H9 (cell line): ENCODE results near the gene THSD7A. TPM values are rescaled to one million over a fixed set of nuclear protein-coding genes. Genes with fewer than 3 reads are reported as not detected.

Source experiments
- DNase-seq: peaks from one replicate; pipeline ENCODE4 v3.0.0-alpha.2; 2017
- H2AFZ ChIP-seq: one replicate; pipeline ENCODE4 v1.6.1; 2013; ENCODE audit warnings: mild to moderate bottlenecking, low read length, control low read depth, moderate library complexity
- H2AK5ac ChIP-seq: 2 replicates; pipeline ENCODE4 v1.6.1; 2013; ENCODE audit warnings: low read length, control low read depth, mixed read lengths; ENCODE audit not compliant: insufficient read length
- H2BK120ac ChIP-seq: one replicate; pipeline ENCODE4 v1.6.1; 2013; ENCODE audit warnings: low read depth, mild to moderate bottlenecking, low read length, control low read depth, inconsistent platforms; ENCODE audit not compliant: poor library complexity, severe bottlenecking
- H2BK12ac ChIP-seq: 2 replicates; pipeline ENCODE4 v1.6.1; 2013; ENCODE audit warnings: low read length, control low read depth, mixed read lengths, low read depth; ENCODE audit not compliant: insufficient read length
- H2BK15ac ChIP-seq: 2 replicates; pipeline ENCODE4 v1.6.1; 2013; ENCODE audit warnings: low read depth, low read length, control low read depth
- H2BK20ac ChIP-seq: one replicate; pipeline ENCODE4 v1.6.1; 2013; ENCODE audit warnings: low read depth, mild to moderate bottlenecking, low read length, control low read depth, inconsistent platforms; ENCODE audit not compliant: poor library complexity, severe bottlenecking
- H2BK5ac ChIP-seq: 2 replicates; pipeline ENCODE4 v1.6.1; 2013; ENCODE audit warnings: low read length, control low read depth, mixed read lengths; ENCODE audit not compliant: insufficient read length
- H3K14ac ChIP-seq: 2 replicates; pipeline ENCODE4 v1.6.1; 2013; ENCODE audit warnings: low read length, control low read depth; ENCODE audit not compliant: insufficient read depth
- H3K18ac ChIP-seq: 2 replicates; pipeline ENCODE4 v1.6.1; 2013; ENCODE audit warnings: low read depth, mild to moderate bottlenecking, mixed read lengths, low read length, control low read depth; ENCODE audit not compliant: insufficient read length
- H3K23ac ChIP-seq: 2 replicates; pipeline ENCODE4 v1.6.1; 2013; ENCODE audit warnings: low read length, control low read depth, mixed read lengths, low read depth; ENCODE audit not compliant: insufficient read length
- H3K23me2 ChIP-seq: 2 replicates; pipeline ENCODE4 v1.6.1; 2013; ENCODE audit warnings: low read depth, mild to moderate bottlenecking, mixed read lengths, low read length, control low read depth; ENCODE audit not compliant: insufficient read length, poor library complexity, severe bottlenecking
- H3K27ac ChIP-seq: 2 replicates; pipeline ENCODE4 v1.5.1; 2013; ENCODE audit warnings: low read length, control low read depth, mixed read lengths, low read depth; ENCODE audit not compliant: insufficient read length
- H3K27me3 ChIP-seq: 2 replicates; pipeline ENCODE4 v1.6.1; 2013; ENCODE audit warnings: low read length, control low read depth, inconsistent platforms; ENCODE audit not compliant: insufficient read depth
- H3K4ac ChIP-seq: 2 replicates; pipeline ENCODE4 v1.6.1; 2013; ENCODE audit warnings: low read depth, mild to moderate bottlenecking, control low read depth, inconsistent platforms, low read length, moderate library complexity
- H3K4me1 ChIP-seq: 2 replicates; pipeline ENCODE4 v1.6.1; 2013; ENCODE audit warnings: low read length, control low read depth, inconsistent platforms; ENCODE audit not compliant: insufficient read depth
- H3K4me2 ChIP-seq: 2 replicates; pipeline ENCODE4 v1.6.1; 2013; ENCODE audit warnings: low read length, control low read depth, mixed read lengths; ENCODE audit not compliant: insufficient read length, insufficient read depth
- H3K56ac ChIP-seq: 2 replicates; pipeline ENCODE4 v1.6.1; 2013; ENCODE audit warnings: low read depth, mild to moderate bottlenecking, mixed read lengths, low read length, control low read depth; ENCODE audit not compliant: insufficient read length
- H3K79me1 ChIP-seq: 2 replicates; pipeline ENCODE4 v1.6.1; 2013; ENCODE audit warnings: low read depth, mild to moderate bottlenecking, moderate library complexity, low read length, control low read depth, inconsistent platforms; ENCODE audit not compliant: insufficient read depth, poor library complexity, severe bottlenecking
- H3K79me2 ChIP-seq: 2 replicates; pipeline ENCODE4 v1.6.1; 2013; ENCODE audit warnings: low read length, control low read depth, inconsistent platforms; ENCODE audit not compliant: insufficient read depth
- H3K9ac ChIP-seq: 2 replicates; pipeline ENCODE4 v1.6.1; 2013; ENCODE audit warnings: low read length, control low read depth, mixed read lengths; ENCODE audit not compliant: insufficient read length; ENCODE audit errors: extremely low read depth
- H3K9me3 ChIP-seq: one replicate; pipeline ENCODE4 v1.6.1; 2013; ENCODE audit warnings: low read depth, low read length, inconsistent platforms; ENCODE audit not compliant: control insufficient read depth
- H3T11ph ChIP-seq: one replicate; pipeline ENCODE4 v1.6.1; 2013; ENCODE audit warnings: mild to moderate bottlenecking, low read length, control low read depth, inconsistent platforms
- H4K20me1 ChIP-seq: one replicate; pipeline ENCODE4 v1.6.1; 2013; ENCODE audit not compliant: control insufficient read depth, insufficient read length, insufficient read depth
- H4K5ac ChIP-seq: 2 replicates; pipeline ENCODE4 v1.6.1; 2013; ENCODE audit warnings: low read depth, mild to moderate bottlenecking, mixed read lengths, low read length, control low read depth; ENCODE audit not compliant: insufficient read length
- H4K8ac ChIP-seq: replicated peaks from 2 replicates; pipeline ENCODE4 v1.6.1; 2013; ENCODE audit warnings: low read length, control low read depth, mixed read lengths, low read depth; ENCODE audit not compliant: insufficient read length
- H4K91ac ChIP-seq: 2 replicates; pipeline ENCODE4 v1.6.1; 2013; ENCODE audit warnings: low read depth, mild to moderate bottlenecking, moderate library complexity, mixed read lengths, low read length, control low read depth; ENCODE audit not compliant: insufficient read length
- H3K27ac Mint-ChIP-seq, 3 experiments: 2 replicates in 2 of 3; 3 replicates in 1 of 3; pipeline ENCODE4 v1.8.0; 2020 to 2021; ENCODE audit warnings: mixed read lengths in 3 of 3, mild to moderate bottlenecking in 1 of 3, moderate library complexity in 1 of 3
- H3K27me3 Mint-ChIP-seq: 2 replicates; pipeline ENCODE4 v1.8.0; 2021; ENCODE audit warnings: low read depth, mild to moderate bottlenecking, moderate library complexity, mixed read lengths
- H3K36me3 Mint-ChIP-seq, 3 experiments: 2 replicates in 2 of 3; 3 replicates in 1 of 3; pipeline ENCODE4 v1.8.0; 2020 to 2021; ENCODE audit warnings: low read depth in 3 of 3, mixed read lengths in 3 of 3; ENCODE audit not compliant: insufficient read depth in 1 of 3
- H3K4me1 Mint-ChIP-seq, 2 experiments: 2 replicates each; pipeline ENCODE4 v1.8.0; 2020; ENCODE audit warnings: mixed read lengths in 2 of 2
- H3K4me3 Mint-ChIP-seq, 2 experiments: 2 replicates in 1 of 2; 3 replicates in 1 of 2; pipeline ENCODE4 v1.8.0; 2020 to 2021; ENCODE audit warnings: mild to moderate bottlenecking in 2 of 2, mixed read lengths in 2 of 2, moderate library complexity in 1 of 2
- H3K9me3 Mint-ChIP-seq, 2 experiments: 2 replicates in 1 of 2; 3 replicates in 1 of 2; pipeline ENCODE4 v1.8.0; 2020; ENCODE audit warnings: mild to moderate bottlenecking in 2 of 2, mixed read lengths in 2 of 2, moderate library complexity in 1 of 2
- CTCF ChIP-seq: fragments of 200-600 bp; sonication (generic); conservative IDR thresholded peaks from 3 replicates; pipeline ENCODE4 v1.8.0; 2021; ENCODE audit warnings: antibody characterized with exemption, mild to moderate bottlenecking
- total RNA-seq: library from RNA; stranded (reverse); gene quantifications from 2 replicates; pipeline ENCODE4 v1.2.1, GENCODE V29; 2021

Gene THSD7A
- total RNA-seq, 1 experiment from 2014 or later = 0.42 TPM

- H4K5ac ChIP-seq = no peak overlapping the region
- H2AFZ ChIP-seq = no peak overlapping the region
- no peaks in the 10 kb centered on the region for H3K79me1 ChIP-seq
- H3K27me3 Mint-ChIP-seq = peaks cover 7% of the 10 kb centered on the region
- peaks cover 6% of the 10 kb centered on the region for H3K4me1 ChIP-seq
- no peaks in the 10 kb centered on the region for H3K23me2 ChIP-seq
- no peaks in the 10 kb centered on the region for H3K9me3 ChIP-seq
- DNase-seq = no peak
- no peak overlapping the region for H2BK5ac ChIP-seq
- peaks cover 0 to 12% (median 11%) of the 10 kb centered on the region in 3 experiments; a peak in 5 of 7 replicates for H3K36me3 Mint-ChIP-seq
- no peak overlapping the region for H2AK5ac ChIP-seq
- no peak overlapping the region for H2BK15ac ChIP-seq
- H4K91ac ChIP-seq = no peak overlapping the region
- H3K56ac ChIP-seq = no peak overlapping the region
- peaks cover 27 to 29% of the 10 kb centered on the region in 2 experiments for H3K4me1 Mint-ChIP-seq
- H2BK120ac ChIP-seq = no peak overlapping the region
- no peaks in the 10 kb centered on the region for H3K27me3 ChIP-seq
- no peak overlapping the region for H3K4me2 ChIP-seq
- TF ChIP-seq CTCF = no peak
- H3K18ac ChIP-seq = no peak overlapping the region
- no peak overlapping the region for H3K4ac ChIP-seq
- H2BK12ac ChIP-seq = no peak overlapping the region
- no peaks in the 10 kb centered on the region for H4K20me1 ChIP-seq
- no peak overlapping the region for H3K27ac Mint-ChIP-seq
- peaks cover 6 to 9% of the 10 kb centered on the region in 2 experiments; a peak in 4 of 5 replicates for H3K9me3 Mint-ChIP-seq
- no peaks in the 10 kb centered on the region for H3K79me2 ChIP-seq
- no peak overlapping the region for H3K27ac ChIP-seq
- no peak overlapping the region for H4K8ac ChIP-seq
- no peak overlapping the region for H3K9ac ChIP-seq
- H3T11ph ChIP-seq = no peak overlapping the region
- no peak overlapping the region for H3K14ac ChIP-seq
- no peak overlapping the region for H3K4me3 Mint-ChIP-seq
- no peak overlapping the region for H3K23ac ChIP-seq
- H2BK20ac ChIP-seq = no peak overlapping the region
Measured at GRCh38 chr7:11485636-11486035, 346.4 kb downstream of the THSD7A start.
